B cell (primary cell): ENCODE data around the gene SCAMP1. TPM values are rescaled to one million over a fixed set of nuclear protein-coding genes. Genes with fewer than 3 reads are reported as not detected.
"Not testable (repeated sequence)": the region's sequence is repeated elsewhere in the genome, so short reads cannot be mapped to it uniquely, and the experiment has no call there.

Source experiments
- ATAC-seq: fragments of 200-7000 bp; cut with Tn5 transposase; one replicate; pipeline ENCODE4 v1.10.0; 2021; ENCODE audit warnings: low read depth, mild to moderate bottlenecking, moderate number of reproducible peaks, moderate library complexity
- CTCF ChIA-PET: fragments of 350-600 bp; sonication (Branson Sonifier 250); formaldehyde crosslinking; loops from one replicate; lab custom pipeline; 2021; ENCODE audit warnings: antibody characterized with exemption, inconsistent platforms; lab: Charles Lee
- POLR2A ChIA-PET: fragments of 350-600 bp; sonication (Branson Sonifier 250); formaldehyde crosslinking; loops from one replicate; lab custom pipeline; 2021; ENCODE audit warnings: antibody characterized with exemption; lab: Charles Lee
- DNase-seq: peaks from one replicate; pipeline ENCODE4 v3.0.0; 2013
- H2AFZ ChIP-seq: 2 replicates; pipeline ENCODE4 v1.6.1; 2012; ENCODE audit warnings: mild to moderate bottlenecking, low read depth, low read length; ENCODE audit not compliant: insufficient read depth, poor library complexity, severe bottlenecking
- H3K27ac ChIP-seq, 2 donors: 1 replicate in 1 of 2; 2 replicates in 1 of 2; pipeline ENCODE4 v1.5.1; 2012 to 2013; ENCODE audit warnings: low read length in 2 of 2, mild to moderate bottlenecking in 2 of 2, moderate library complexity in 1 of 2
- H3K27me3 ChIP-seq, 4 experiments: fragments of 200-600 bp in 1 of 4; sonication (generic) in 1 of 4; replicated peaks in 1 of 4; 1 replicate in 2 of 4; 2 replicates in 2 of 4; pipeline versions ENCODE4 v1.6.1 to v1.7.0; 2013 to 2016; ENCODE audit warnings: low read length in 3 of 4, mild to moderate bottlenecking in 2 of 4, mixed read lengths in 1 of 4, moderate library complexity in 1 of 4; ENCODE audit not compliant: insufficient read depth in 4 of 4, control insufficient read depth in 3 of 4; ENCODE audit errors: control extremely low read depth in 1 of 4
- H3K36me3 ChIP-seq, 2 experiments: replicated peaks in 1 of 2; 1 replicate in 1 of 2; 2 replicates in 1 of 2; pipeline versions ENCODE4 v1.6.1 to v1.7.1; 2013; ENCODE audit warnings: low read length in 1 of 2; ENCODE audit not compliant: insufficient read depth in 2 of 2, control insufficient read depth in 1 of 2; ENCODE audit errors: control extremely low read depth in 1 of 2, extremely low read depth in 1 of 2
- H3K4me1 ChIP-seq, 2 donors: fragments of 200-600 bp in 1 of 2; sonication (generic) in 1 of 2; 1 replicate in 1 of 2; 2 replicates in 1 of 2; pipeline versions ENCODE4 v1.5.1 to v1.6.1; 2013 to 2017; ENCODE audit warnings: low read length in 2 of 2; ENCODE audit not compliant: control insufficient read depth in 2 of 2, insufficient read depth in 2 of 2
- H3K4me2 ChIP-seq: replicated peaks from 2 replicates; pipeline ENCODE3; 2012; ENCODE audit warnings: mild to moderate bottlenecking, low read depth, low read length; ENCODE audit not compliant: poor library complexity, severe bottlenecking
- H3K4me3 ChIP-seq, 5 experiments: fragments of 200-600 bp in 1 of 5; sonication (generic) in 1 of 5; 1 replicate in 3 of 5; 2 replicates in 2 of 5; pipeline versions ENCODE4 v1.5.1 to v1.7.0; 2011 to 2016; ENCODE audit warnings: low read length in 4 of 5, mild to moderate bottlenecking in 4 of 5, low read depth in 2 of 5, control low read depth in 1 of 5, moderate library complexity in 1 of 5; ENCODE audit not compliant: insufficient read depth in 1 of 5; ENCODE audit errors: control extremely low read depth in 1 of 5, extremely low read depth in 1 of 5
- H3K79me2 ChIP-seq: fragments of 200-600 bp; sonication (generic); one replicate; pipeline ENCODE4 v1.6.0; 2016; ENCODE audit warnings: low read length; ENCODE audit not compliant: control insufficient read depth, insufficient read depth
- H3K9ac ChIP-seq: fragments of 200-600 bp; sonication (generic); 2 replicates; pipeline ENCODE4 v1.6.1; 2017; ENCODE audit warnings: mild to moderate bottlenecking, low read length, moderate library complexity
- H3K9me3 ChIP-seq, 3 donors: one replicate each; pipeline versions ENCODE4 v1.6.1 to v1.7.1; 2013; ENCODE audit warnings: low read length in 2 of 3; ENCODE audit not compliant: control insufficient read depth in 2 of 3, insufficient read depth in 1 of 3; ENCODE audit errors: control extremely low read depth in 1 of 3
- H4K20me1 ChIP-seq: 2 replicates; pipeline ENCODE4 v1.6.0; 2012; ENCODE audit warnings: mild to moderate bottlenecking, low read length; ENCODE audit not compliant: insufficient read depth, control insufficient read depth, poor library complexity, severe bottlenecking
- H3K27ac Mint-ChIP-seq: one replicate; pipeline ENCODE4 v1.8.0; 2021; ENCODE audit warnings: mixed read lengths
- H3K27me3 Mint-ChIP-seq: one replicate; pipeline ENCODE4 v1.8.0; 2021; ENCODE audit warnings: mixed read lengths
- H3K4me1 Mint-ChIP-seq: one replicate; pipeline ENCODE4 v1.8.0; 2021; ENCODE audit warnings: mixed read lengths
- H3K4me3 Mint-ChIP-seq: one replicate; pipeline ENCODE4 v1.8.0; 2021; ENCODE audit warnings: mixed read lengths
- H3K9me3 Mint-ChIP-seq: one replicate; pipeline ENCODE4 v1.8.0; 2022; ENCODE audit warnings: mixed read lengths; ENCODE audit not compliant: insufficient read depth
- CTCF ChIP-seq: fragments of 200-600 bp; IDR thresholded peaks from one replicate; pipeline ENCODE4 v1.8.0; 2022; ENCODE audit warnings: antibody characterized with exemption, mild to moderate bottlenecking
- EZH2 ChIP-seq: IDR thresholded peaks from 2 replicates; pipeline ENCODE4 v1.6.1; 2012; ENCODE audit warnings: borderline replicate concordance, low read depth, mild to moderate bottlenecking, moderate library complexity, low read length; ENCODE audit not compliant: insufficient read depth, poor library complexity, severe bottlenecking
- whole genome bisulfite sequencing: methylation state at CpG from one replicate; pipeline ENCODE4 v1.1.5; 2013; ENCODE audit warnings: missing lambda C conversion rate; ENCODE audit not compliant: insufficient coverage; 5-methylcytosine and 5-hydroxymethylcytosine counted together
- intact Hi-C: fragments of 100-400 bp; cut with micrococcal nuclease; formaldehyde crosslinking; loops from one replicate; pipeline ENCODE4 v1.10.0; 2022
- polyA plus RNA-seq: library from polyadenylated mRNA; depleted of rRNA; stranded (reverse); fragments of >200 nt; gene quantifications from 2 replicates; pipeline ENCODE4 v1.2.3, GENCODE V29; 2012
- total RNA-seq, 2 donors: library from RNA; stranded (reverse); fragments of 120-200 nt in 1 of 2; gene quantifications; 1 replicate in 1 of 2; 2 replicates in 1 of 2; pipeline versions ENCODE4 v1.2.3 to v1.2.4, GENCODE V29; 2013 to 2022

SCAMP1 gene
- total and polyA plus RNA-seq, 2 donors (not counting 1 experiment from before 2014, with no cell fraction given): 3.8 to 25.4 TPM

GRCh38 chr5:78447775-78448424 lies 87.5 kb downstream of the SCAMP1 start:
- Mint-ChIP-seq H3K27ac (no peak overlapping the region), H3K9me3 (peaks cover 3% of the 10 kb centered on the region), H3K4me3 (no peak overlapping the region), H3K27me3 (no peaks in the 10 kb centered on the region), H3K4me1 (no peaks in the 10 kb centered on the region)
- Histone ChIP-seq H3K79me2 (no peaks in the 10 kb centered on the region), H3K4me3 (no peak overlapping the region), H3K9me3 (peaks cover 0 to 4% (median 0%) of the 10 kb centered on the region in 3 donors), H3K36me3 (peaks cover 0 to 10% of the 10 kb centered on the region in 2 experiments), H3K9ac (no peak overlapping the region), H3K4me2 (no peak overlapping the region), H2AFZ (no peak overlapping the region), H3K27me3 (no peaks in the 10 kb centered on the region), H4K20me1 (no peaks in the 10 kb centered on the region), H3K27ac (no peak overlapping the region), H3K4me1 (no peaks in the 10 kb centered on the region)
- intact Hi-C loops: no loop called here
- WGBS: no CpG with 5 or more reads among the region's 3 CpGs
- ChIA-PET POLR2A (no interaction called here), CTCF (no interaction called here)
- no peak for DNase-seq
- no peak for ATAC-seq
- TF ChIP-seq CTCF (no peak), EZH2 (no peak)

GRCh38 chr5:78449103-78449502 lies 88.7 kb downstream of the SCAMP1 start:
- ATAC-seq (no peak), DNase-seq (no peak)
- no peak overlapping the region for H3K27ac Mint-ChIP-seq
- ChIA-PET POLR2A (no interaction called here), CTCF (no interaction called here)
- H3K9me3 Mint-ChIP-seq: peaks cover 3% of the 10 kb centered on the region
- no peak overlapping the region for H3K4me3 Mint-ChIP-seq
- no peak for TF ChIP-seq EZH2
- TF ChIP-seq CTCF: no peak
- H3K36me3 ChIP-seq: peaks cover 0 to 6% of the 10 kb centered on the region in 2 experiments
- H2AFZ ChIP-seq: no peak overlapping the region
- no peaks in the 10 kb centered on the region for H3K27me3 ChIP-seq
- H3K4me1 Mint-ChIP-seq: no peaks in the 10 kb centered on the region
- H3K4me2 ChIP-seq: no peak overlapping the region
- no peaks in the 10 kb centered on the region for H3K79me2 ChIP-seq
- H4K20me1 ChIP-seq: no peaks in the 10 kb centered on the region
- H3K27ac ChIP-seq: no peak overlapping the region
- H3K9me3 ChIP-seq: peaks cover 0 to 4% (median 0%) of the 10 kb centered on the region in 3 donors
- H3K4me3 ChIP-seq: no peak overlapping the region
- H3K27me3 Mint-ChIP-seq: no peaks in the 10 kb centered on the region
- H3K9ac ChIP-seq: no peak overlapping the region
- intact Hi-C loops: no loop called here
- no peaks in the 10 kb centered on the region for H3K4me1 ChIP-seq

- H3K4me2 ChIP-seq, DNase-seq, H3K27me3 ChIP-seq, POLR2A ChIA-PET, H3K9me3 Mint-ChIP-seq, H3K36me3 ChIP-seq, H3K4me3 Mint-ChIP-seq, H3K9me3 ChIP-seq, H3K9ac ChIP-seq, H2AFZ ChIP-seq, H3K27me3 Mint-ChIP-seq, H3K27ac Mint-ChIP-seq, H3K79me2 ChIP-seq, CTCF ChIA-PET, H3K4me1 ChIP-seq, H3K4me3 ChIP-seq, H3K27ac ChIP-seq, intact Hi-C loops, H4K20me1 ChIP-seq, ATAC-seq: not testable (repeated sequence)
- 89% methylated on average over 1 of the region's 14 CpGs for WGBS
- H3K4me1 Mint-ChIP-seq: peaks cover 15% of the 10 kb centered on the region
Observed at GRCh38 chr5:78457507-78457906, 97.1 kb downstream of the SCAMP1 start.
